ENCODE measurements around the gene LRRC8A. TPM values are rescaled to one million over a fixed set of nuclear protein-coding genes. Genes with fewer than 3 reads are reported as not detected.
"Not testable (repeated sequence)": the region's sequence is repeated elsewhere in the genome, so short reads cannot be mapped to it uniquely, and the experiment has no call there.

Gene LRRC8A
- total RNA-seq, 1 donor from 2014 or later, result 75.8 TPM

GRCh38 chr9:128870128-128870940, 11.6 kb upstream of the LRRC8A start:
- ATAC-seq, result no peak

GRCh38 chr9:128870941-128871265, 11.0 kb upstream of the LRRC8A start:
- ATAC-seq, result not testable (repeated sequence)

GRCh38 chr9:128877852-128878251, 4.1 kb upstream of the LRRC8A start:
- ATAC-seq, result no peak

GRCh38 chr9:128882677-128883603, 1.0 kb downstream of the LRRC8A start:
- peak; percentile 22 for ATAC-seq

GRCh38 chr9:128884164-128884563, 2.2 kb downstream of the LRRC8A start:
- no peak for ATAC-seq

GRCh38 chr9:128885376-128885775, 3.4 kb downstream of the LRRC8A start:
- ATAC-seq, result no peak

GRCh38 chr9:128885798-128886197, 3.9 kb downstream of the LRRC8A start:
- ATAC-seq, result no peak

GRCh38 chr9:128886211-128886891, 4.4 kb downstream of the LRRC8A start:
- no peak for ATAC-seq

DNA sequence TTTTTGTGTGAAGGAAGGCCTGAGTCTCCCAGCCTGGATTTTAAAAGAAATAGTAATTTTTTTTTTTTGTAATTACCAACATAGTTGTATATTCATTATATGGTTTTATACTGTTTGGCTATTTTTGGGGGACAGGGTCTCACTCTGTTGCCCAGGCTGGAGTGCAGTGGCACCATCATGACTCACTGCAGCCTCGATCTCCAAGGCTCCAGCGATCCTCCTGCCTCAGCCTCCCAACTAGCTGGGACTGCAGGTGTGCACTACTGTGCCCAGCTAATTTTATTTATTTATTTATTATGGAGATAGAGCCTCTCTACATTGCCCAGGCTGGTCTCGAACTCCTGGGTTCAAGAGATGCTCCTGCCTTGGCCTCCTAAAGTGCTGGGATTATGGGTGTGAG, 5.1 kb downstream of the LRRC8A start:
- ATAC-seq, result no peak

DNA sequence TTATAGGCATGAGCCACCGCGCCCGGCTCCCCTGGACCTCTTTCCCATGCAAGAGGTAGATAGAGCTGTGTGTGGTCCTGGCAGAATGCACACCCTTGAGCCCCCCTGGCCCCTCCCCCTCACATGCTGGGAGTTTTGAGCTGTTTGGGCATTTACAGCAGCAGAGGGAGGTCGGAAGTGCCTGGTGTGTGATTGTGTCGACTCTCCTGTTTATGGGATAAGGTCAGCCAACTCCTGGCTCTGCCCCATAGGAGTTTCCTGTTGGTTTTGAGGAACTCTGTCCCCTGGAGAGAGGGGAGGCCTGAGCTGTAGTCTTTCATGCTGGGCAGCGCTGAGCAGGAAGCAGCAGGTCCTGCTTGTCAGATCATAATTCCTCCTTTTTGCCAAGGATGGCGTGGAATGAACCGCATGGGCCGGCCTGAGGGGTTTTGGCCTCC, 6.0 kb downstream of the LRRC8A start:
- no peak for ATAC-seq

- ATAC-seq, result peak; percentile 3
Observed at GRCh38 chr9:128891321-128892220, 9.6 kb downstream of the LRRC8A start.

- ATAC-seq, result peak; percentile 92
Observed at GRCh38 chr9:128892221-128892921, 10.4 kb downstream of the LRRC8A start.

DNA sequence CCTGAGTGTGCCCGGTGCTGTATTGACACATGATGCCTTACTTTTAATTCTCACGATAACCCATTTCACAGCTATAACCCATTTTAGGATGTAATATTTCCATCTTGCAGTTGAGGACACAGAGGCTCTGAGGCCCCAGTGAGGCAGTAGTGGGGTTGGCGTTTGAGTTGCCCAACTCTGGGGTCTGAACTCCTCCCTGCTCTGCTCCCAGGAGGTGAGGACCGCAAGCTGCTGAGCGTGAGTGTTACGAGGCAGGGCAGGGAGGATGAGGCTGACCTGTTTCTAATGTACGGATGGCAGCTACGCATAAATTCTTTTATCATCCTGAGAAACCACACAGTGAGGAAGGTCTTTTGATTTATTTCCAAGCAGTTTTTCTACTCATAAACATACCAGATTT, 11.4 kb downstream of the LRRC8A start:
- ATAC-seq, result no peak

DNA sequence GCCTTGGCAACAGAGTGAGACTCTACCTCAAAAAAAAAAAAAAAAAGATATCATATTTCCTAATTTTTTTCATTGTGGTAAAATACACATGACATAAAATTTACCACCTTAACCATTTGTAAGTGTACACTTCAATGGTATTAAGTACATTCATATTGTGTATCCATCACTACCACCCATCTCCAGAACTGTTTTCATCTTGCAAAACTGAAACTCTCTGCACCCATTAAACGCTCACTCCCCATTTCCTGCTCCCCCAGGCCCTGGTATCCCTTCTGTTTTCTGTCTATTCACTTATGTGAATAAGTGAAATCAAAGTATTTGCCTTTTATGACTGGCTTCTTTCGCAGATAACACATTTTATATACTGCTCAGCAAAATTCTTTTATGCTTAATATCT, 12.8 kb downstream of the LRRC8A start:
- no peak for ATAC-seq

GRCh38 chr9:128895556-128895955, 13.6 kb downstream of the LRRC8A start:
- no peak for ATAC-seq

- no peak for ATAC-seq
Observed at GRCh38 chr9:128898382-128898781, 16.4 kb downstream of the LRRC8A start.

- ATAC-seq, result no peak
Observed at GRCh38 chr9:128898845-128899565, 17.1 kb downstream of the LRRC8A start.

DNA sequence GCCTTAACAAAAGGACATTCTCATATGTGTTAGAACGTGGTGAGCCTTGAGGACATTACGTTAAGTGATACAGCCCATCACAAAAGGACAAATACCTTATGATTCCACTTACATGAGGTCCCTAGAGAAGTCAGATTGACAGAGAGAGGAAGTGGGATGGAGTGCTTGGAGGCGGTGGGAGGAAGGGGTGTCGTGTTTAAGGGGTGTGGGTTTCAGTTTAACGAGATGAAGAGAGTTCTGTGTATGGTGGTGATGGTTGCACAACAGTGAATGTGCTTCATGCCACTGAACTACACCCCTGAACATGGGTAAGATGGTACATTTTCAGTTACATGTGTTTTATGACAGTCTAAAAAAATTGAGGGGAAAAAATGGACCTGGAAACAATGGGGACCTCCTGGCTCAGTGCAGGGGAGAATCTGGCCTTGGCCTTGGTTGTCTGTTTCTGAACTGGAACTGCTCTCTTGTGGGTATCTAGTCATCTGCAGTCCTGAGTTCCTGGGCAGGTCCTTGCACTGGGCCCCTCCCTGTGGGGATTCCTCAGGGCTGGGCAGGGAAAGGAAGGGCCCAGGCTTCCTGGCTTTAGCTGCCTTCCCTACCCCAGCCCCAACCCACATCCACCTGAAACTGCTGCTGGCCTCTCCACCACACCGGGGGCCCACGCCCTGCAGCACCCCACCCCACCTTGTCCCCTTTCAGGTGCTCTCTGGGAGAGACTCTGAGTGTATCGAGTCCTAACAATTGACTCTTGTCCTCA, 17.8 kb downstream of the LRRC8A start:
- peak; percentile 71 for ATAC-seq

DNA sequence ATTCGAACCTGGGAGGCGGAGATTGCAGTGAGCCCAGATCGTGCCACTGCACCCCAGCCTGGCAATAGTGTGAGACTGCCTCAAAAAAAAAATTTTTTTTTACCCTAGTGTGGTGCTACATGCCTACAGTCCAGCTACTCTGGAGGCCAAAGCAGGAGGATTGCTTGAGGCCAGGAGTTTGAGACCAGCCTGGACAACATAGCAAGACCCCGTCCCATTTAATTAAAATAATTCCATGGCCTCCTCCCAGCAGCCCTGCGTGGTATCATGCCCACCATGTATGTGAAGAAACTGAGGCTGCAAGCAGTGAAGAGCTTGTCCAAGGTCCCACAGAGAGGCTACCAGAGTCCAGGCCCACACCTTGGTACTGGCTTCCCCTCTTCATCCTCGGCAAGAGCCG, 19.4 kb downstream of the LRRC8A start:
- no peak for ATAC-seq

GRCh38 chr9:128901822-128902221, 19.9 kb downstream of the LRRC8A start:
- ATAC-seq, result peak; percentile 0

All from esophagus mucosa (tissue), 1 donor.